Sigmoid colon (tissue), 7 donors: ENCODE results near the gene MTMR3. TPM values are rescaled to one million over a fixed set of nuclear protein-coding genes. Genes with fewer than 3 reads are reported as not detected.

Source experiments
- DNase-seq: peaks from one replicate; pipeline ENCODE4 v3.0.0-alpha.2; 2019
- H3K27ac ChIP-seq, 4 donors: fragments of 200-600 bp; sonication (generic); one replicate each; pipeline ENCODE4 v1.5.1; 2016 to 2019; ENCODE audit warnings: mild to moderate bottlenecking in 1 of 4
- H3K27me3 ChIP-seq, 3 donors: fragments of 200-600 bp; sonication (generic); one replicate each; pipeline ENCODE4 v1.5.1; 2019; ENCODE audit warnings: mild to moderate bottlenecking in 1 of 3
- H3K36me3 ChIP-seq, 4 donors: fragments of 200-600 bp; sonication (generic); one replicate each; pipeline ENCODE4 v1.5.1; 2016 to 2019
- H3K4me1 ChIP-seq, 4 donors: fragments of 200-600 bp; sonication (generic); one replicate each; pipeline ENCODE4 v1.5.1; 2017 to 2019
- H3K4me3 ChIP-seq, 4 donors: fragments of 200-600 bp; sonication (generic); one replicate each; pipeline ENCODE4 v1.5.1; 2017 to 2019; ENCODE audit warnings: mild to moderate bottlenecking in 2 of 4, moderate library complexity in 1 of 4
- H3K9me3 ChIP-seq, 4 donors: fragments of 200-600 bp in 3 of 4; sonication (generic) in 3 of 4; one replicate each; pipeline versions ENCODE4 v1.5.1 to v1.6.1; 2013 to 2019
- EP300 ChIP-seq, 4 donors: sonication (generic); formaldehyde crosslinking; IDR thresholded peaks; one replicate each; pipeline ENCODE4 v1.6.1; 2017; ENCODE audit warnings: antibody characterized with exemption in 4 of 4
- POLR2A ChIP-seq, 2 donors: fragments of 450-650 bp; IDR thresholded peaks; one replicate each; pipeline ENCODE4 v1.6.1; 2016; ENCODE audit warnings: antibody characterized with exemption in 2 of 2, mild to moderate bottlenecking in 2 of 2, moderate library complexity in 2 of 2
- POLR2AphosphoS5 ChIP-seq, 4 donors: sonication (generic); formaldehyde crosslinking; IDR thresholded peaks; one replicate each; pipeline ENCODE4 v1.6.1; 2017; ENCODE audit warnings: antibody characterized with exemption in 4 of 4
- WGBS, 2 donors: extraction: QIAGEN DNeasy Blood & Tissue Kit; methylation state at CpG; one replicate each; pipeline ENCODE4 v1.1.7; 2013; 5-methylcytosine and 5-hydroxymethylcytosine counted together
- intact Hi-C: fragments of 100-400 bp; cut with DNase I; formaldehyde crosslinking; loops from one replicate; pipeline ENCODE4 v1.15.1; 2023
- polyA plus RNA-seq, 3 donors: library from polyadenylated mRNA; stranded (reverse); fragments of 200-250 nt; gene quantifications; one replicate each; pipeline ENCODE4 v1.2.3, GENCODE V29; 2013
- total RNA-seq, 4 donors: library from RNA; depleted of rRNA; stranded (reverse); fragments of >200 nt; gene quantifications; one replicate each; pipeline ENCODE4 v1.1.0, GENCODE V29; 2016
- TF ChIP-seq, protein P1 (sequence below), 4 experiments: fragments of 450-650 bp in 3 of 4; fragments of 200-600 bp in 1 of 4; IDR thresholded peaks; one replicate each; pipeline ENCODE4 v1.5.1; 2016 to 2019; ENCODE audit warnings: antibody characterized with exemption in 4 of 4, mild to moderate bottlenecking in 3 of 4, moderate library complexity in 2 of 4
- donor health status: healthy with polysubstance abuse.
- donor health status: Bipolar disorder and iron deficiency.
- donor health status: healthy.

MTMR3 gene
- total and polyA plus RNA-seq, 7 donors: 6.6 to 52.3 (median 40.7) TPM

DNA sequence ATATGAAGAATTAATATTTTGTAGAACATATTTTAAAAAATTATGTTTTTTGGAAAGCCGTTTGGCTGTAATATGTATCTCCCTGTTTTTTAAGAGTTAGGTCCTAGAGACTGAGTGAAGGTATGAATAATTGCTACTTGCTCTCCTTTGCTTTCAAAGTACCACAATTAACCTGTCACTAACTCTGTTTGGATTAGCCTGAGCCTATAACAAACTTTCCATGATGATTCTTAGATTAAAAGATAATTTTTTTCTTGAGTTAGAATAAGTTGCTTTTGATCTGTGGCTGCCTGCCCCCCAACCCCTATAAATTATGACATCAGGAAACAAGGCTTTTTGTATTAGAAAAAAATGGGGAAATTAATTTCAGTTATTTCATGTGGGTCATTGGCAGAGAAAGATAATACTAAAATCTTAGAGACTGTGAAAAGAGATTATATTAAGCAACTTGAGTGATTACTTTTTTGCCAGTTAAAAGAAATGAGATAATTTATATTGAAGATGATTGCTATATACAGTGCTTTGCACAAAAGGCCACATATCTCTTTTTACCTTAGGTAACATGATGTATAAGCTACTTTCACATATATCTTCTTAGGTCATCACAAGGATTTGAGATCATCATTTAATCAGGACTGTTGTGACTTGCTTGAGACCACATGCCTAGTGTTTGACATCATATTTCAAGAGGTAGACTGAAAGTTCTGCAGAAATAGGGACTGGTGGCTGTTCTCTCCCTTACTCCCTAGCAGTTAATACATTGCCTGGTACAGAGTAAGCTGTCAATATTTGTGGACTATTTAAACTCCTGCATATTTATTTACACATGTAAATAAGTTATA is 9.6 kb downstream of the MTMR3 start:
- Histone ChIP-seq H3K4me3 (no peak overlapping the region), H3K36me3 (no peaks in the 10 kb centered on the region), H3K4me1 (peaks cover 0 to 30% (median 28%) of the 10 kb centered on the region in 4 donors), H3K27ac (no peak overlapping the region), H3K9me3 (no peaks in the 10 kb centered on the region), H3K27me3 (no peaks in the 10 kb centered on the region)
- TF ChIP-seq, protein P1, sequence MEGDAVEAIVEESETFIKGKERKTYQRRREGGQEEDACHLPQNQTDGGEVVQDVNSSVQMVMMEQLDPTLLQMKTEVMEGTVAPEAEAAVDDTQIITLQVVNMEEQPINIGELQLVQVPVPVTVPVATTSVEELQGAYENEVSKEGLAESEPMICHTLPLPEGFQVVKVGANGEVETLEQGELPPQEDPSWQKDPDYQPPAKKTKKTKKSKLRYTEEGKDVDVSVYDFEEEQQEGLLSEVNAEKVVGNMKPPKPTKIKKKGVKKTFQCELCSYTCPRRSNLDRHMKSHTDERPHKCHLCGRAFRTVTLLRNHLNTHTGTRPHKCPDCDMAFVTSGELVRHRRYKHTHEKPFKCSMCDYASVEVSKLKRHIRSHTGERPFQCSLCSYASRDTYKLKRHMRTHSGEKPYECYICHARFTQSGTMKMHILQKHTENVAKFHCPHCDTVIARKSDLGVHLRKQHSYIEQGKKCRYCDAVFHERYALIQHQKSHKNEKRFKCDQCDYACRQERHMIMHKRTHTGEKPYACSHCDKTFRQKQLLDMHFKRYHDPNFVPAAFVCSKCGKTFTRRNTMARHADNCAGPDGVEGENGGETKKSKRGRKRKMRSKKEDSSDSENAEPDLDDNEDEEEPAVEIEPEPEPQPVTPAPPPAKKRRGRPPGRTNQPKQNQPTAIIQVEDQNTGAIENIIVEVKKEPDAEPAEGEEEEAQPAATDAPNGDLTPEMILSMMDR (IDR thresholded peaks at IDR 0.05): no peak
- TF ChIP-seq POLR2A (IDR thresholded peaks at IDR 0.05) (no peak), POLR2AphosphoS5 (IDR thresholded peaks at IDR 0.05) (no peak), EP300 (IDR thresholded peaks at IDR 0.05) (no peak)
- DNase-seq: no peak
- intact Hi-C loops: no loop called here
- 78 to 81% methylated on average over 1 of the region's 1 CpG for WGBS, 2 donors

DNA sequence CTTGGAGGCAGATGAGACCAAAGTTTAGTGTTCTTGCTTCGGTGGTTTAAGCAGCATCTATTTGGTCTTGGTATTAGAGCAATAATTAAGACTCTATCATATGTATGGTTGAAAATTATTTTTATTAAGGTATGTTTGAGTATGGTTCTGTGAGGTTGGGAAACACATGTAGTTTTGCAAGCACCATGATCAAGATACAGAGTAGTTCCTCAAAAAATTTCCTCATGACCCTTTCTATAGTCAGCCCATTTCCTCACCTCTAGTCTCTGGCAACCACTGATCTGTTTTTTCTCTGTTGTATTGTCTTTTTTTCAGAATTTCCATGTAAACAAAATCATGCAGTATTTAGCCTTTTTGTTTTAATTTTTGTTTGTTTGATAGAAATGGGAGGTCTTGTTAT is 18.4 kb downstream of the MTMR3 start:
- Histone ChIP-seq H3K4me3 (no peak overlapping the region), H3K27ac (no peak overlapping the region), H3K4me1 (peaks cover 0 to 26% (median 15%) of the 10 kb centered on the region in 4 donors), H3K27me3 (no peaks in the 10 kb centered on the region), H3K9me3 (no peaks in the 10 kb centered on the region), H3K36me3 (no peaks in the 10 kb centered on the region)
- intact Hi-C loops: no loop called here
- no peak for DNase-seq
- TF ChIP-seq POLR2A (IDR thresholded peaks at IDR 0.05) (no peak), POLR2AphosphoS5 (IDR thresholded peaks at IDR 0.05) (no peak), EP300 (IDR thresholded peaks at IDR 0.05) (no peak)
- TF ChIP-seq, protein P1 (IDR thresholded peaks at IDR 0.05): no peak
- WGBS, 2 donors: 94 to 97% methylated on average over 1 of the region's 1 CpG

DNA sequence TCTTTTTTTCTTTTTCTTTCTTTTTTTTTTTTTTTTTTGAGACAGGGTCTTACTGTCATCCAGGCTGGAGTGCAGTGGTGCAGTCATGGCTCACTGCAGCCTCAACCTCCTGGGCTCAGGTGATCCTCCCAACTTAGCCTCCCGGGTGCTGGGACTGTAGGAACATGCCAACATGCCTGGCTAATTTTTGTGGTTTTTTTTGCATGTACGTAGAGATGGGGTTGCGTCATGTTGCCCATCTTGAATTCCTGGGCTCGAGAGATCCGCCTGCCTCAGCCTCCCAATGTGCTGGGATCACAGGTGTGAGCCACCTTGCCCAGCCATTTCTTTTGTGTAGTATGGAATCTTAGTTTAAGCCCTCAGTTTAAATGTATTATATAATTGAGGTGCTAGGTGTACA is 20.4 kb downstream of the MTMR3 start:
- no peak for DNase-seq
- Histone ChIP-seq H3K9me3 (no peaks in the 10 kb centered on the region), H3K36me3 (no peaks in the 10 kb centered on the region), H3K4me1 (peaks cover 0 to 45% (median 34%) of the 10 kb centered on the region in 4 donors), H3K27me3 (no peaks in the 10 kb centered on the region), H3K4me3 (no peak overlapping the region), H3K27ac (no peak overlapping the region)
- TF ChIP-seq POLR2A (IDR thresholded peaks at IDR 0.05) (no peak), EP300 (IDR thresholded peaks at IDR 0.05) (no peak), POLR2AphosphoS5 (IDR thresholded peaks at IDR 0.05) (no peak)
- TF ChIP-seq, protein P1 (IDR thresholded peaks at IDR 0.05): no peak
- WGBS, 2 donors: 94 to 95% methylated on average over 5 of the region's 5 CpGs
- intact Hi-C loops: no loop called here

DNA sequence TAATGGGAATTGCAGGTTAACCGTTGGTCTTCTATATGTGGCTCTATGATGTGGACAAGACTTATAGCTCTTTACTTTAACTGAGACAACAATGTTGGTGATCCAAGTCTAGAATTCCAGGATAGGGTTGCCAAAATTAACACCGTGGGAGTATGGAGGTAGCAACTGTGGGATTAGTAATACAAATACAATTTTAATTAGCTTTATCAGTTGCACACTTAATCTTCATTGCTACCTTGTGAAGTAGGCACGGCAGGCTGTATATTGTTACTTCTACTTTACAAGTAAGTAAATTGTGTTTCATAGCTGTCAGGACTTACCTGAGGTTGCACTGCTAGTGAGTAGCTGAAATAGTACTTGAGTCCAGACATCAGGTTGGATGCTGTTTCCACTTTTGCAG is 21.0 kb downstream of the MTMR3 start:
- H3K27me3 ChIP-seq: no peaks in the 10 kb centered on the region
- no peak overlapping the region for H3K27ac ChIP-seq
- TF ChIP-seq EP300 (IDR thresholded peaks at IDR 0.05) (no peak), POLR2AphosphoS5 (IDR thresholded peaks at IDR 0.05) (no peak)
- peaks cover 0 to 51% (median 35%) of the 10 kb centered on the region in 4 donors for H3K4me1 ChIP-seq
- intact Hi-C loops: no loop called here
- no peak for DNase-seq
- H3K4me3 ChIP-seq: no peak overlapping the region
- H3K36me3 ChIP-seq: no peaks in the 10 kb centered on the region
- WGBS, 2 donors: 85 to 90% methylated on average over 3 of the region's 3 CpGs
- no peaks in the 10 kb centered on the region for H3K9me3 ChIP-seq

DNA sequence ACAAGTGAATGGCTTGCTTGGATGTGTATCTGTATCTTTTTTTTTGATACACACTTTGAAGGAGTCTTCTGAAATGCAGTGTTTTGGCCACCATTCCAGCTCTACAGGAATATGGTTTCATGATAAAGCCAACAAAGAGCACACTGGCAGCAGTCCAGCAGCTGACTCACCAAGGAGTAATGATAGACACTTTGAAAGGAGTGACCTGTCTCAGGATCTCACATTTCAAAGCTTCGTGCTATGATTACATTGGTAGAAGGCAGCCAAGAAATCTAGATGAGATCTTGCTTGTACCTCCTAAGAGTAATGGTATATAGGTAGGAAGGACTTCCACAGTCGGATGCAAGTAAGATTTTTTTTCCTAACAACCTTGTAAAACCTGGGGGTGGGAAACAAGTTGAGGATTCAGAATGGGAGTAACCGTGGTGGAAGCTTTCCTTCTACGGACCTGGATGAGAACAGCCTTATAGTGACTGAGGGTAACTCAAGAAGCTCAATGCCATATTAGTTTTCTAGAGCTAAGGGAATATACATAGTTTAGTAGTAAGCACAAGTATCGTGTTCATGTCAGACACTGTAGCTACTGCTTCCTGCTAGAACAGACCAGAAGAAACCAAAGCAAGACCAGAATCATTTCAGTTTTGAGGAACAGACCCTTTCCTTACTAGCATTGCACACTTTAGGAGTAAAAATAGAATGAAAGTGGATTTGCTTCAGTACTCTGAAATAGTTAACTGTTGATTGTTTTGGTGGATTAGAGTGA is 25.0 kb downstream of the MTMR3 start:
- Histone ChIP-seq H3K4me3 (no peak overlapping the region), H3K9me3 (no peaks in the 10 kb centered on the region), H3K27me3 (no peaks in the 10 kb centered on the region), H3K27ac (peak overlapping the region in 1 of 4 donors; percentile 5), H3K36me3 (no peaks in the 10 kb centered on the region), H3K4me1 (peaks cover 0 to 63% (median 52%) of the 10 kb centered on the region in 4 donors)
- TF ChIP-seq, protein P1 (IDR thresholded peaks at IDR 0.05): no peak
- TF ChIP-seq POLR2A (IDR thresholded peaks at IDR 0.05) (no peak), EP300 (IDR thresholded peaks at IDR 0.05) (no peak), POLR2AphosphoS5 (IDR thresholded peaks at IDR 0.05) (no peak)
- DNase-seq: peak; percentile 73
- intact Hi-C loops: no loop called here
- WGBS, 2 donors: 27 to 51% methylated on average over 5 of the region's 5 CpGs
